ENCODE data around the gene ZBTB17. TPM values are rescaled to one million over a fixed set of nuclear protein-coding genes. Genes with fewer than 3 reads are reported as not detected.
"Not testable (repeated sequence)": the region's sequence is repeated elsewhere in the genome, so short reads cannot be mapped to it uniquely, and the experiment has no call there.

ZBTB17 gene
- total RNA-seq, 1 donor from 2014 or later, result 24.7 TPM

DNA sequence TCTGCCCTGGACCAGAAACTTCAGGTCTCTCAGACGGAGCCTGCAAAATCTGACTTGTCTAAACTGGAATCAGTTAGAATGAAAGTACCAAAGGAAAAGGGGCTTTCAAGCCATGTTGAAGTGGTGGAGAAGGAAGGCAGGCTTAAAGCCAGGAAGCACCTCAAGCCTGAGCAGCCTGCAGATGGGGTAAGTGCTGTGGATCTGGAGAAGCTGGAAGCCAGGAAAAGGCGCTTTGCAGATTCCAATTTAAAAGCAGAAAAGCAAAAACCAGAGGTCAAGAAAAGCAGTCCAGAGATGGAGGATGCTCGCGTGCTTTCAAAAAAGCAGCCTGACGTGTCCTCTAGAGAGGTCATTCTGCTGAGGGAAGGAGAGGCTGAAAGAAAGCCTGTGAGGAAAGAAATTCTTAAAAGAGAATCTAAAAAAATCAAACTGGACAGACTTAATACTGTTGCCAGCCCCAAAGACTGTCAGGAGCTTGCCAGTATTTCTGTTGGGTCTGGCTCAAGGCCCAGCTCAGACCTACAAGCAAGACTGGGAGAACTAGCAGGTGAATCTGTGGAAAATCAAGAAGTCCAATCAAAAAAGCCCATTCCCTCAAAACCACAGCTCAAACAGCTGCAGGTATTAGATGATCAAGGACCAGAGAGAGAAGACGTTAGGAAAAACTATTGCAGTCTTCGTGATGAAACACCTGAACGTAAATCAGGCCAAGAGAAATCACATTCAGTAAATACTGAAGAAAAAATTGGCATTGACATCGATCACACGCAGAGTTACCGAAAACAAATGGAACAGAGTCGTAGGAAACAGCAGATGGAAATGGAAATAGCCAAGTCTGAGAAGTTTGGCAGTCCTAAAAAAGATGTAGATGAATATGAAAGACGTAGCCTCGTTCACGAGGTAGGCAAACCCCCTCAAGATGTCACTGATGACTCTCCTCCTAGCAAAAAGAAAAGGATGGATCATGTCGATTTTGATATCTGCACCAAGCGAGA lies 46.6 kb downstream of the ZBTB17 start:
- Histone ChIP-seq H3K4me1 (no peaks in the 10 kb centered on the region), H3K36me3 (peaks cover 97% of the 10 kb centered on the region), H3K9me3 (replicated peaks) (no peaks in the 10 kb centered on the region), H3K27me3 (ENCODE audit: low read depth) (no peaks in the 10 kb centered on the region), H3K4me3 (no peak overlapping the region), H3K27ac (replicated peaks) (no peak overlapping the region)
- TF ChIP-seq, protein P1, sequence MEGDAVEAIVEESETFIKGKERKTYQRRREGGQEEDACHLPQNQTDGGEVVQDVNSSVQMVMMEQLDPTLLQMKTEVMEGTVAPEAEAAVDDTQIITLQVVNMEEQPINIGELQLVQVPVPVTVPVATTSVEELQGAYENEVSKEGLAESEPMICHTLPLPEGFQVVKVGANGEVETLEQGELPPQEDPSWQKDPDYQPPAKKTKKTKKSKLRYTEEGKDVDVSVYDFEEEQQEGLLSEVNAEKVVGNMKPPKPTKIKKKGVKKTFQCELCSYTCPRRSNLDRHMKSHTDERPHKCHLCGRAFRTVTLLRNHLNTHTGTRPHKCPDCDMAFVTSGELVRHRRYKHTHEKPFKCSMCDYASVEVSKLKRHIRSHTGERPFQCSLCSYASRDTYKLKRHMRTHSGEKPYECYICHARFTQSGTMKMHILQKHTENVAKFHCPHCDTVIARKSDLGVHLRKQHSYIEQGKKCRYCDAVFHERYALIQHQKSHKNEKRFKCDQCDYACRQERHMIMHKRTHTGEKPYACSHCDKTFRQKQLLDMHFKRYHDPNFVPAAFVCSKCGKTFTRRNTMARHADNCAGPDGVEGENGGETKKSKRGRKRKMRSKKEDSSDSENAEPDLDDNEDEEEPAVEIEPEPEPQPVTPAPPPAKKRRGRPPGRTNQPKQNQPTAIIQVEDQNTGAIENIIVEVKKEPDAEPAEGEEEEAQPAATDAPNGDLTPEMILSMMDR (IDR thresholded peaks at IDR 0.05; ENCODE audit: borderline replicate concordance), result no peak
- intact Hi-C loops (cut with micrococcal nuclease), result no loop called here
- no peak for DNase-seq

DNA sequence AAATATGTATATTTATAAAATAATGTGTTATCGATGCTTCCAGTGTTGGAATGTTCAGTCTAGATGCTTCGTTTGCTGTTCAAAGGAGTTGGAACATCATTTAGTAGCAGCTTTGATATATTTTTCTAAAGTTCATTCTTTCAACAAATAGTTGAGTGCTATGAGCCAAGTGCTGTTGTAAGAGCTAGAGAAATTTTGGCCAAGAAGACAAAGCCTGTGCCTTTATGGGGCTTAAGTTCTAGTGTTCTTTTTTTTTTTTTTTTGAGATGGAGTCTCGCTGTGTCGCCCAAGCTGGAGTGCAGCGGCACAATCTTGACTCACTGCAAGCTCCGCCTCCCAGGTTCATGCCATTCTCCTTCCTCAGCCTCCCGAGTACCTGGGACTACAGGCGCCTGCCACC lies 49.5 kb downstream of the ZBTB17 start:
- H3K9me3 ChIP-seq (replicated peaks); DNase-seq; intact Hi-C loops (cut with micrococcal nuclease): not testable (repeated sequence)

DNA sequence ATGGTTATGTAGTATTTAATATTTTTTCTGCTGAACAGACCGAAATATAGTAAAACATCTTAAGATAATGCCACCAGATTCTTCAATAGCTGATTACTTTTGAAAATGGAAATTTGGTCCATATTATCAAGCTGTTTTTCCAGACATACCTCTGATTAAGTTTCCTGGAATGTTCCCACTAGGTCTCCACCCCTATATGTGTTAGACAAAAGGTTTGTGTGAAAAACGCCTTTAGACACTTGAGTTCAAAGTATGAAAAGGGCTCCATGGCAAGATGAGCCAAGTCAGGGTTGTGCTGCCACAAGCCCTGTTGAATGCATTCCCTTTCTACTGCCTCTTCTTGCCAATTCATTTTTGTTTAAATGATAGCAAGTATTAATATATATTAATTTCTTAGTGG lies 52.7 kb downstream of the ZBTB17 start:
- H3K27me3 ChIP-seq (ENCODE audit: low read depth), result no peaks in the 10 kb centered on the region
- no peaks in the 10 kb centered on the region for H3K4me1 ChIP-seq
- no peak for DNase-seq
- H3K4me3 ChIP-seq, result no peak overlapping the region
- TF ChIP-seq, protein P1 (IDR thresholded peaks at IDR 0.05; ENCODE audit: borderline replicate concordance), result no peak
- intact Hi-C loops (cut with micrococcal nuclease), result no loop called here
- no peaks in the 10 kb centered on the region for H3K9me3 ChIP-seq (replicated peaks)
- no peak overlapping the region for H3K27ac ChIP-seq (replicated peaks)
- peaks cover 96% of the 10 kb centered on the region for H3K36me3 ChIP-seq

More for the DNA sequence above, 49.5 kb downstream of the ZBTB17 start:
- not testable (repeated sequence) for H3K4me1 ChIP-seq; H3K4me3 ChIP-seq; H3K27me3 ChIP-seq (ENCODE audit: low read depth); H3K27ac ChIP-seq (replicated peaks)
- H3K36me3 ChIP-seq, result peaks cover 96% of the 10 kb centered on the region

DNA sequence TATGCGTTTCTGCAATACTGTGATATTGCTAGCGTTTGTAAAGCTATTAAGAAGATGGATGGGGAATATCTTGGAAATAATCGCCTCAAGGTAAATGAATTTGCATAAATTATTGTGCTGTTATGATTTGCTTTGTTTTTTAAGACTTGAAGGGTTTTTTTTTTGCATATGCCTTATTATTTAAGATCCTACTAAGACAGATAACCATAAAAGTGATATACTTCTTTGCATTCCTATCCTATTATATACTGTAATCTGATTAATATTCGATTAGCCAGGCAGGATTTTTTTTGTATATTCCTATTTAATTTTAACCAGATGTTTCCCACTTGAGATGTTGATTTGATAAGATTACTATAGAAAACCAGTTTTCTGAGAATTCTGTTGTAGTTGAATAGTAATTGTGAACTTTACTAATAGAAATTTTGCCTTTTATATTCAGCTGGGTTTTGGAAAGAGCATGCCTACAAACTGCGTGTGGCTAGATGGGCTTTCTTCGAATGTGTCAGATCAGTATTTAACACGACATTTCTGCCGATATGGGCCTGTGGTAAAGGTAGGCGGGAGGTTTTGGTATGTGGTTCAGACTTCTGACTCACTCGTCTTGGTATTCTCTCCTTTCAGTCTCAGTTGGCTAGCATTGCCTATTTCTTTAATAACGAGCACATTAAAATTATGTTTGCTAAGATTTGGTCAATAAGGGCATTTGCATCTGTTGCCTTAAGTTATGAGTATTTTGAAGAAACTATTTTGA lies 56.8 kb downstream of the ZBTB17 start:
- H3K27me3 ChIP-seq (ENCODE audit: low read depth), result no peaks in the 10 kb centered on the region
- H3K4me3 ChIP-seq, result no peak overlapping the region
- no peak for DNase-seq
- H3K36me3 ChIP-seq, result peaks cover 94% of the 10 kb centered on the region
- TF ChIP-seq, protein P1 (IDR thresholded peaks at IDR 0.05; ENCODE audit: borderline replicate concordance), result no peak
- H3K9me3 ChIP-seq (replicated peaks), result no peaks in the 10 kb centered on the region
- peaks cover 20% of the 10 kb centered on the region for H3K4me1 ChIP-seq
- intact Hi-C loops (cut with micrococcal nuclease), result no loop called here
- no peak overlapping the region for H3K27ac ChIP-seq (replicated peaks)

- no peak overlapping the region for H3K27ac ChIP-seq (replicated peaks)
- no peak for DNase-seq
- TF ChIP-seq, protein P1 (IDR thresholded peaks at IDR 0.05; ENCODE audit: borderline replicate concordance), result no peak
- peaks cover 94% of the 10 kb centered on the region for H3K36me3 ChIP-seq
- intact Hi-C loops (cut with micrococcal nuclease), result no loop called here
- H3K4me3 ChIP-seq, result no peak overlapping the region
- peaks cover 20% of the 10 kb centered on the region for H3K4me1 ChIP-seq
- no peaks in the 10 kb centered on the region for H3K27me3 ChIP-seq (ENCODE audit: low read depth)
- no peaks in the 10 kb centered on the region for H3K9me3 ChIP-seq (replicated peaks)
These were observed 59.0 kb downstream of the ZBTB17 start for GRCh38 chr1:15916916-15917315.
